Activated T-cell treated with anti-CD3 and anti-CD28 coated beads for 4 hours (primary cell): ENCODE data around the gene ISL2.

Experiments
- DNase-seq: peaks from one replicate; pipeline ENCODE4 v3.0.0-alpha.2; 2020

ISL2 gene

DNA sequence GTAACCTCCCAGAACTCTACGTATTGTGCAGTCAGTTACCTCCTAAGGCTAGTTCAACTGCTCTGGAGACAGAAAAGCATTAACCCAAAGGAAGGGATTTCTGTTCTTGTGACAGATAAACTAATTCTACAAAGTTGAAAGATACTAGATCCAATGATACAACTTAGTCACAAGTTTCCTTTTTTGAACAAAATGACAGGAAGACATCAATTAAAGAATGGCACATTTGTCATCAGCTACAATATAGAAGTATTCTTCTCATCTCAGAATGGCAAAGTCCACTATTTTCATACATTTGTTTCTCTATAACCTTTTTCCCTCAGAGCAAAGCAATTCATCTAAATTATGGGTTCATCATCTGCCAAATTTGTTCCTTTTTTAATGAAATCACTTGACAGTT is 43.7 kb downstream of the ISL2 start:
- DNase-seq, result no peak

GRCh38 chr15:76381366-76381765 is 44.8 kb downstream of the ISL2 start:
- no peak for DNase-seq

DNA sequence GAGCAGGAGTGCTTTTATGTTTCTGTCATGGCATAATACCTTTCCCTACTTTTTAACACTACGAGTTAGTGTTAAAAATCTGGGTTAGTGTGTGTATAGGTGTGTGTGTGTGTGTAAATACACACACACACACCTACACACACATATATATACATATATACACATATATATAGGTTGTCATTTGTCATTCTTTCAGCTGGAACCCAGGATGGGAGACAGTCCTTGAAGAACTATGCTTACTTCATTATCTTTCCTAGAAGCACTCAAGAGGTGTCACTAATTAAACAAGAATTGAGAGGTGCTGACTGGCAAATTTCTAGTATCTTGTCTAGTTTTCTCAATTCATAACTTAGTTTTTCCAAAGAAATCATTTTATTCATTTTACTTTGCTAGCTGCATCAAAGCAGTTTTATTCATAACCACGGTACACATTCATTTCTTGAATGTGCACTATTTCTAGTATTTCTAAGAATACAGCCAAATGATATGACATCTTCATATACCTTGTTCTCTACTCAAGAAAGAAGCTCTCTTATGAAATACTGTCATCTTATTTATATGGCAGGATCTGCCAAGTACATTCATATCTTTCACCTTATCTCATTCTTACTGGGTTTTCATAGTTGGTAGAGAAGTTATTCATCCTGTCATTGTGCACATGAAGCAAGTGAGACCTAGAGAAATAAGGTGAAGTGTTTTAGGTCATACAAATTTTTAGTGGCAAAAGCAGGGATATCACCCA is 46.6 kb downstream of the ISL2 start:
- DNase-seq, result no peak

- no peak for DNase-seq
These were observed 47.8 kb downstream of the ISL2 start for GRCh38 chr15:76384409-76384808.

DNA sequence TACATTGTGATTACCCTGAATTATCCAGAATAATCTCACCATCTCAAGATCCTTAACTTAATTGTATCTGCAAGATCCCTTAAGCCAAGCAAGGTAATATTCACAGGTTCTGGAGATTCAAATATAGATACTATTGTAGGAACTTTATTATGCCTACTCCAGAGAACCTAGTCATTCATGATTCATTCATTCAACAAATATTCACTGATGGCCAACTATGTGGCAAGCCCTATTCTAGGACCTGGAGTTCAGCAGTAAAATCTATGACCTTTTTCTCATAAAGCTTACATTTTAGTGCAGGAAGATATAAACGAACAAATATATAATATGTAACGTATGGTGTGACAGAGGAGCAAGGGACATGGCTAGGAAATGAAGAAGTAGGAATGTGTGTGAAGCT is 49.6 kb downstream of the ISL2 start:
- no peak for DNase-seq

DNA sequence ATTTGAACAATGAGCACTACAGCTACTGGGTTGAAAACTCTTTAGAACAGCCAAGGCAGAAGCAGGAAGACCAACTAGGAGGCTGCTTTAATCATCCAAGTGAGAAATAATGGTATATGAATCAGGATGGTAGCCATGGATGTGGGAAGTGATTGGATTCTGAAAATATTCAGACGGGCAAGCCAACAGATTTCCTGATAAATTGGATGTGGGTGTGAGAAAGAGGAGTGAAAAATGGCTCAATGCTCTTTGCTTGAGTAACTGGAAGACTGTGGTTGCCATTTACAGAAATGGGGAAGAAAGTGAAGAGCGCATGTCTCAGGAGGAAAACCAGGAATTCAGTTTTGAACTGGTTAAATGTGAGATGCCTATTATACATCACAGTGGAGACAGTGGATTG is 50.4 kb downstream of the ISL2 start:
- no peak for DNase-seq

GRCh38 chr15:76390571-76390970 is 54.0 kb downstream of the ISL2 start:
- no peak for DNase-seq

GRCh38 chr15:76391309-76391708 is 54.7 kb downstream of the ISL2 start:
- no peak for DNase-seq

- DNase-seq, result no peak
These were observed 55.3 kb downstream of the ISL2 start for GRCh38 chr15:76391847-76392246.
